ENCODE results near the gene BSN.

The BSN gene

DNA sequence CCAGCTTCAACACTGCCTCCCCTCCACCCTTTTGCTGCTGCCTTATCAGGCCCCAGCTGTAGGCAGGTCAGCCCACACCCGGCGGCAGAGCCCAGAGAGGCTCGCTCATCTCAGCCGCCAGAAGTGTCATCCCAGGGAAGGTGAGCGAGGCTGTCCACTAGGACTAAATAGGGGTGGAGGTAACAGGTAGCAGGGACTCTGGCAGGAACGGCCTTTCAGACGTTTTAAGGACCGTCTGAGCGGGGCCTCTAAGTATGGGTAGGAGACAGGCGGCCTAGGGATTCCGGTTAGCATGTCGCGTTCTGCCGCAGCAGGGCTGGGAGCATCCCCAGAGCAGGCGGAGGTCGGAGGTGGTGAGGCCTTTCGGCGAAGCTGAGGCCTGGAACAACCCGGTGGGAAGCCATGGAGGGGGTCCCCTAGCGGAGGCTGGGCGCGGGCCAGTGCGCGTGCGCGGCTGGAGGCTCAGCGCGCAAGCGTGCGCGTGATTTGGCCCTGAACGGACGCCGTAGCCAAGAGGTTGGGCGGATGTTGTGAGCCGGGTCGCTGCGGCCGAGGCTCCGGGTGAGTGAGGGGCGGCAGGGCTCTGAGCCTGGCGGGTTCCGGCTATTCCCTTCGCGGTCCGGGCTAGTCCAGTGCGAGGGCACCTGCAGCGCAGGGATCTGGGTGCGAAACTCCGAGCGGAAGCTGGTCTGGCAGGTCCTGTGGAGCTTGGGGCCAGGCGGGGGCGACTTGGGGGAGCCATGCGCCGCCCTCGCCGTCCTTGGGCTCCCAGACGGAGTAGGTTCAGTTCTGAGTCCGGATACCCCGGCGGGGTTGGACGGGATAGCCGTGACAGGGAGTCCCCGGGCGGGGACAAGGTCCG, 135.0 kb downstream of the BSN start, which contains the start of the genes MST1 and RNF123:
TSS of gene MST1 (minus strand) at position 429 of the 862 bp plus-strand sequence. CDS start 783 bp downstream, outside the sequence.
TSS of gene RNF123 (plus strand) at position 512 of the 862 bp plus-strand sequence. CDS start 1,609 bp downstream, outside the sequence.
- TF ChIP-seq, protein P1, sequence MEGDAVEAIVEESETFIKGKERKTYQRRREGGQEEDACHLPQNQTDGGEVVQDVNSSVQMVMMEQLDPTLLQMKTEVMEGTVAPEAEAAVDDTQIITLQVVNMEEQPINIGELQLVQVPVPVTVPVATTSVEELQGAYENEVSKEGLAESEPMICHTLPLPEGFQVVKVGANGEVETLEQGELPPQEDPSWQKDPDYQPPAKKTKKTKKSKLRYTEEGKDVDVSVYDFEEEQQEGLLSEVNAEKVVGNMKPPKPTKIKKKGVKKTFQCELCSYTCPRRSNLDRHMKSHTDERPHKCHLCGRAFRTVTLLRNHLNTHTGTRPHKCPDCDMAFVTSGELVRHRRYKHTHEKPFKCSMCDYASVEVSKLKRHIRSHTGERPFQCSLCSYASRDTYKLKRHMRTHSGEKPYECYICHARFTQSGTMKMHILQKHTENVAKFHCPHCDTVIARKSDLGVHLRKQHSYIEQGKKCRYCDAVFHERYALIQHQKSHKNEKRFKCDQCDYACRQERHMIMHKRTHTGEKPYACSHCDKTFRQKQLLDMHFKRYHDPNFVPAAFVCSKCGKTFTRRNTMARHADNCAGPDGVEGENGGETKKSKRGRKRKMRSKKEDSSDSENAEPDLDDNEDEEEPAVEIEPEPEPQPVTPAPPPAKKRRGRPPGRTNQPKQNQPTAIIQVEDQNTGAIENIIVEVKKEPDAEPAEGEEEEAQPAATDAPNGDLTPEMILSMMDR (IDR thresholded peaks at IDR 0.05), result no peak

DNA sequence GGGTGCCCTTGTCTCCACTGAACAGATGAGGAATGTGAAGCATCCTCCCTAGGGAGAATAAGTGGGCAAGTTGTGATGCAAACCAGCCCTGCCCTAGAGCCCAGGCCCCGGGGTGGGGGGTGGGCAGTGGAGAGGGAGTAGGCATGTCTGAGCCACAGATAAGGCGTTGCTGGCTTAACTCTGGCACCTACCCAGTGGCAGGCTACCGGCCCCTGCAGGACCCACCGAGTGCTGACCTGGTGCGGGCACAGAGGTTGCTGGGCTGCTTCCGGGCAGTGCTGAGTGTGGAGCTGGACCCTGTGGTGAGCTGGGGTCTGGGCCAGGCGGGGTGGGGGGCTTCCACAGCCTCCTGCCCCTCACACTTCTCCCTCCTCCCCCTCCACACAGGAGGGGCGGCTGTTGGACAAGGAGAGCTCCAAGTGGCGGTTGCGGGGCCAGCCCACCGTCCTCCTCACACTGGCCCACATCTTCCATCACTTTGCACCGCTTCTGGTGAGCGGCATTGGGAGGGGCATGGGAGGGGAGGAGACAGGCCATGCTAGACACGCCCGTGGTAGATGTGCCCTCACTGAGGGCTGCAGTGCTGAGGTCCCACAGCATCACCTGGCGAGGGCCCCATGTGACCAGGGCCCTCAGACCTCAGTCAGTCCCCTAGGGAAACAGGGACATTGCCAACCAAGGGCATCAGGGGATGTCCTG, 145.2 kb downstream of the BSN start:
- TF ChIP-seq, protein P1 (IDR thresholded peaks at IDR 0.05), result no peak

DNA sequence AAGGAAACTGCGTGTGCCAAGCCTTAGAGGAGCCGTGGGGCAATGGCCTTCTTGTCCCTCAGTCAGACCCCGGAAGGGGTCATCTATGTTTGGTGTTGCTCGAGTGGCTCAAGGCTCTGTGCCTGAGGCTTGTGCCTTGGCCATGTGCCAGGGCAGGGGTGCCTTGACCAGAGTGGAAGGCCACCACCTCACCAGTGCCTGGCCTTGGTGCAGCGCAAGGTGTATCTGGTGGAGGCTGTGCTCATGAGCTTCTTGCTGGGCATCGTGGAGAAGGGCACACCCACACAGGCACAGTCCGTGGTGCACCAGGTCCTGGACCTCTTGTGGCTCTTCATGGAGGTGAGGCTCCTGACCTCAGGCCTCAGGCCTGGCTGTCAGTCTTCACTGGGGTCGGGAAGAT, 145.7 kb downstream of the BSN start:
- TF ChIP-seq, protein P1 (IDR thresholded peaks at IDR 0.05), result no peak

DNA sequence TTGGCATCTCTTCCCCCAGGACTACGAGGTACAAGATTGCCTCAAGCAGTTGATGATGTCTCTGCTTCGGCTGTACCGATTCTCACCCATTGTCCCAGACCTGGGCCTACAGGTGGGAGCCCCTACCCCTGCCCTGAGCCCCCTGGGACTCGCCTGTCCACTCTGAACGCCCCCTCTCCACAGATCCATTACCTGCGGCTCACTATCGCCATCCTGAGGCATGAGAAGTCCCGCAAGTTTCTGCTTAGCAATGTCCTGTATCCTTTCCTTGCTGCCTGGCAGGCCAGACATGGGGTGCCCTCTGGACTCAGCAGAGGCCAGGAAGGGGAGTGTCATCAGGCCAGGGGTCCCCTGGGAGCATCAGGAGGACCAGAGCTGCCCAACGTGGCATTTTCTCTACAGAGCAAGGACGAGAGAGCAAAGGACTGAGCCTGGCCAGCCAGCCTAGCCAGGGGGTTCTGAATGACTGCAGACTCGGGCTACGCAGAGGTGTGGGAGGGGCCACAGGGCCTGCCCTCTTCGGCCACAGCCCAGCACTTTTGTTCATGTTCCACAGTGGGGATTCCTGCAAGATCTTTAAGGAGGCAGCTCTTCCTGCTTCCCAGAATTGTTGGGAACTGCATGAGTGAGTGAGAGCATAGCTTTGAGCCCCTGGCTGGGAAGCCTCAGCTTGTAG, 146.3 kb downstream of the BSN start:
- TF ChIP-seq, protein P1 (IDR thresholded peaks at IDR 0.05), result no peak

DNA sequence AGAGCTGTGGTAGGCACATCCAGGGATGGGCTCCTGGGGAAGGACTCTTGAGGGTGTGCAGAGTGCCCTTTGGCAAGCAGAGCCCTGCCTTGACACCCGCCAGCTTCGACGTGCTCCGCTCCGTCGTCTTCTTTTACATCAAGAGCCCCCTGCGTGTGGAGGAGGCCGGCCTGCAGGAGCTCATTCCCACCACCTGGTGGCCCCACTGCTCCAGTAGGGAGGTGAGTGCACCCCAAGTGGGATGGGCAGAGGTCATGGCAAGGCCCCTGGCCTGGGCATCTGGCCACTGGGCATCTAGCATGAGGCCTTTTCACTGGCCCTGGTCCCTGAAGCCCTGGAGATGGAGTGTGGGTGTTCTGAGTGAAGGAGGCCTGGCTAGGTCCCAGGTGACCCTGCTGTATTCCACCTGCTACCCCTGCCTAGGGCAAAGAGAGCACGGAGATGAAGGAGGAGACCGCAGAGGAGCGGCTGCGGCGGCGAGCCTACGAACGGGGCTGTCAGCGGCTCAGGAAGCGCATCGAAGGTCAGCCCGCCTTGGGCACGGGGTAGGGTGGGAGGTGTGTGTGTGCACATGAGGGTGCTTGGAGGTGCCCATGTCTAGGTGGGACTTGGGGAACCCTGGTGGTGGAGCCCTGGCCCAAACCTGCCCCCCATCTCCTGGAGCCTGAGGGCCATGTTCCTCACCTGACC, 147.3 kb downstream of the BSN start:
- TF ChIP-seq, protein P1 (IDR thresholded peaks at IDR 0.05), result peak; percentile 52

DNA sequence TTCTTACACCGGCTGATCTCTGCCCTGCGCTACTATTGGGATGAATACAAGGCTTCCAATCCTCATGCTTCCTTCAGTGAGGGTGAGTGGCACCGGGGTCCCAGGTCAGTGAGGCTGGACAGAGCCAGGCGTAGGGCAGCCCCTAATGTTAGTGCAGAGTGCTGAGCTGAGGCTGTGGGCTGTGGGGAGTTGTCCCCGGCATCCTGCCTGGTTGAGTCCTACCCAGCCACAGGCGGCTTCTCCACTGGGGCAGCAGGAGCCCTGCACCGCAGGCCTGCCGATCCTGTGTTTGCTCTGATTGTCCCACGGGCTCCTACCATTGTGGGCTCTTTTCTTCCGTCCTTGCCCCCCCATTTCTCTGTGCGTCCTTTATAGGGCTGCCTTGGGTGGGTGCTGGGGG, 148.4 kb downstream of the BSN start:
- TF ChIP-seq, protein P1 (IDR thresholded peaks at IDR 0.05), result no peak

DNA sequence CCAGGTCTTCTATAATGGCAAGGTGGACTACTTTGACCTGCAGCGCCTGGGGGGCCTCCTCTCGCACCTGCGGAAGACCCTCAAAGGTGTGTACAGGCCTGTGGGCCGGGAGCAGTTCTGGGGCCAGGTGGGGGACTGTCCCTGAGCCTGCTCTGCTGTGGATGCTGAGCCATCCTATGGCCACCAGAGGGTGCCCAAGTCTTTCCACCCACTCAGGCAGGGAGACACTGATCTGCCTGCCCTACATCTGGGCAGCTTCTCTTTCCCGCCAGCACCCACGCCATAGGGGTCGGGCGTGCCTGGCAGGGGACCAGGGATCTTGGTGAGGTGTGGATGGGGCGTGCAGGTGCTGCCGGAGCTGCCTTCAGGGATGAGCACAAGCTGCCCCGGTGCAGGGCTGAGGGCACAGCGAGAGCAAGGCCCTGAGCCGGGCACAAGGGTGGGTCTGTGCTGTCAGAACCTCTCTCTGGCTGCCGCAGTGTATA, 149.2 kb downstream of the BSN start:
- TF ChIP-seq, protein P1 (IDR thresholded peaks at IDR 0.05), result peak; percentile 90
